Thyroid gland (tissue), 4 donors: ENCODE results near the gene ANKRD37. TPM values are rescaled to one million over a fixed set of nuclear protein-coding genes. Genes with fewer than 3 reads are reported as not detected.

ENCODE experiments used
- DNase-seq, 2 donors: peaks; one replicate each; pipeline ENCODE4 v3.0.0-alpha.2; 2019
- H3K27ac ChIP-seq, 3 donors: fragments of 200-600 bp; sonication (generic); 1 replicate in 2 of 3; 2 replicates in 1 of 3; pipeline ENCODE4 v1.5.1; 2016 to 2019; ENCODE audit warnings: mild to moderate bottlenecking in 1 of 3, moderate library complexity in 1 of 3
- H3K27me3 ChIP-seq: fragments of 200-600 bp; sonication (generic); one replicate; pipeline ENCODE4 v1.5.1; 2019
- H3K36me3 ChIP-seq, 2 donors: fragments of 200-600 bp; sonication (generic); one replicate each; pipeline ENCODE4 v1.5.1; 2016 to 2019
- H3K4me1 ChIP-seq, 2 donors: fragments of 200-600 bp; sonication (generic); one replicate each; pipeline ENCODE4 v1.5.1; 2017 to 2019
- H3K4me3 ChIP-seq, 3 donors: fragments of 200-600 bp; sonication (generic); replicated peaks in 1 of 3; 1 replicate in 2 of 3; 2 replicates in 1 of 3; pipeline ENCODE4 v1.5.1; 2016; ENCODE audit warnings: mild to moderate bottlenecking in 1 of 3
- H3K9me3 ChIP-seq: fragments of 200-600 bp; sonication (generic); one replicate; pipeline ENCODE4 v1.5.1; 2017
- POLR2A ChIP-seq, 2 donors: fragments of 450-650 bp; IDR thresholded peaks; one replicate each; pipeline ENCODE4 v1.6.1; 2017; ENCODE audit warnings: antibody characterized with exemption in 2 of 2, mild to moderate bottlenecking in 2 of 2, moderate library complexity in 1 of 2
- WGBS, 2 donors: methylation state at CpG; one replicate each; pipeline ENCODE4 v1.1.5; 2017; 5-methylcytosine and 5-hydroxymethylcytosine counted together
- intact Hi-C: fragments of 100-400 bp; cut with DNase I; formaldehyde crosslinking; loops from one replicate; pipeline ENCODE4 v1.15.1; 2023
- total RNA-seq, 4 donors: library from RNA; depleted of rRNA; stranded (reverse); fragments of >200 nt; gene quantifications; one replicate each; pipeline ENCODE4 v1.2.3, GENCODE V29; 2016
- TF ChIP-seq, protein P1 (sequence below), 6 experiments: fragments of 200-600 bp in 3 of 6; fragments of 450-650 bp in 3 of 6; sonication (generic) in 3 of 6; IDR thresholded peaks; one replicate each; pipeline ENCODE4 v1.5.1; 2016 to 2019; ENCODE audit warnings: antibody characterized with exemption in 6 of 6, mild to moderate bottlenecking in 2 of 6, inconsistent platforms in 1 of 6, moderate library complexity in 1 of 6

The ANKRD37 gene
- total RNA-seq, 4 donors from 2014 or later, result 3.8 to 17.1 (median 9.8) TPM

DNA sequence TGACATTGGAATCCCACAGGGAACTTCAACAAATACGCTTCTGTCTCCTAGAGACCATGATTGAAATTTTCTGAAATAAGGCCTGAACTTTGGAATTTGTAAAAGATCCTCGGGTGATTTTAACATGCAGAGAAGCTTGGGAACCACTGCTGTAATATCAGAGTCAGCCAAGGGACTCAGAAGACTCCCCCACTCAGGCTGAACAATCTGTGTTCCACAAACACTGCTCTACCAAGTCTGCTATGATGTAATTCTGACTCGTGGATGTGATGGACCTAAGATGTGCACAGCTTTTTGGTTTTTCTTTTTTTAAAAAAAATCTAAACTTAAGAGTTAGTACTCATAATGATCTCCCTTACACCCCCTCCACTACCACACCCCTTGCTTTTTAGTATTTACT lies 26.9 kb upstream of the ANKRD37 start:
- Histone ChIP-seq H3K4me3 (no peak overlapping the region), H3K36me3 (peaks cover 0 to 4% of the 10 kb centered on the region in 2 donors), H3K9me3 (no peaks in the 10 kb centered on the region), H3K4me1 (peaks cover 0 to 5% of the 10 kb centered on the region in 2 donors), H3K27ac (no peak overlapping the region), H3K27me3 (no peaks in the 10 kb centered on the region)
- TF ChIP-seq POLR2A (IDR thresholded peaks at IDR 0.05), result no peak
- TF ChIP-seq, protein P1, sequence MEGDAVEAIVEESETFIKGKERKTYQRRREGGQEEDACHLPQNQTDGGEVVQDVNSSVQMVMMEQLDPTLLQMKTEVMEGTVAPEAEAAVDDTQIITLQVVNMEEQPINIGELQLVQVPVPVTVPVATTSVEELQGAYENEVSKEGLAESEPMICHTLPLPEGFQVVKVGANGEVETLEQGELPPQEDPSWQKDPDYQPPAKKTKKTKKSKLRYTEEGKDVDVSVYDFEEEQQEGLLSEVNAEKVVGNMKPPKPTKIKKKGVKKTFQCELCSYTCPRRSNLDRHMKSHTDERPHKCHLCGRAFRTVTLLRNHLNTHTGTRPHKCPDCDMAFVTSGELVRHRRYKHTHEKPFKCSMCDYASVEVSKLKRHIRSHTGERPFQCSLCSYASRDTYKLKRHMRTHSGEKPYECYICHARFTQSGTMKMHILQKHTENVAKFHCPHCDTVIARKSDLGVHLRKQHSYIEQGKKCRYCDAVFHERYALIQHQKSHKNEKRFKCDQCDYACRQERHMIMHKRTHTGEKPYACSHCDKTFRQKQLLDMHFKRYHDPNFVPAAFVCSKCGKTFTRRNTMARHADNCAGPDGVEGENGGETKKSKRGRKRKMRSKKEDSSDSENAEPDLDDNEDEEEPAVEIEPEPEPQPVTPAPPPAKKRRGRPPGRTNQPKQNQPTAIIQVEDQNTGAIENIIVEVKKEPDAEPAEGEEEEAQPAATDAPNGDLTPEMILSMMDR (IDR thresholded peaks at IDR 0.05), result no peak
- no peak for DNase-seq
- intact Hi-C loops, result no loop called here
- 72 to 80% methylated on average over 3 of the region's 3 CpGs for WGBS, 2 donors

DNA sequence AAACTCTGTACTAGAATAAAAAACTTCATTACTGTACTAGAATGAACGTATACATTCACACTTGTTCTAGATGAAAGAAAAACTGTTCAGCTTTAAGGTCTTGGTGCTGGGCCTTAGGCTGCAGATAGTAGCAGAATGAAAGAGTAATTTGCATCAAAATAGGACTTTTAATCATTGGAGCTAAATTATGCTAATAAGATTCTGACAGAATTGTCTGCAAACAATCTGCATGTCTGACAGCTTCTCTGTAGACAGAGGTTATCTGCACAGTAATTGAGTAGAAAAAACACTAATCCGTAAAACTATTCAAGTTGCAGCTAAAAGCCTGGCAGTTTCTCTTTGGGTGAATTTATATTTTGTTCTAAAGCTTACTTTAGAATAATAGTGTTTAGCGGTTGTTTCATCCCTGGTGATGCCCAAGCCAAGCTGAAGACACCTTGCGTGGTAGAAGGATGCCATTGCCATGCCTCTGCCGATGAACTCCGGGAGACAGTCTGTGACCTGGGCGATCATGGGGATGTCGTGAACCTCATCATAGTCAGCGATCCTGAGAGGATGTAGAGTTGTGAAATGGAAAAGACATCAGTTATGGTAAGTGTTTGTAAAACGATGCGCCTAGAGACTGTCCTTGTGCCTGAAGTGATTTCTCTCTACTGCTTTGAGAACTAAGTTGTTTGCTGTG lies 26.2 kb upstream of the ANKRD37 start:
- WGBS, 2 donors, result 96 to 97% methylated on average over 11 of the region's 11 CpGs
- Histone ChIP-seq H3K4me1 (peaks cover 0 to 9% of the 10 kb centered on the region in 2 donors), H3K27ac (no peak overlapping the region), H3K4me3 (no peak overlapping the region), H3K27me3 (no peaks in the 10 kb centered on the region), H3K36me3 (peaks cover 0 to 4% of the 10 kb centered on the region in 2 donors), H3K9me3 (no peaks in the 10 kb centered on the region)
- no peak for DNase-seq
- no peak for TF ChIP-seq POLR2A (IDR thresholded peaks at IDR 0.05)
- TF ChIP-seq, protein P1 (IDR thresholded peaks at IDR 0.05), result no peak
- intact Hi-C loops, result no loop called here

DNA sequence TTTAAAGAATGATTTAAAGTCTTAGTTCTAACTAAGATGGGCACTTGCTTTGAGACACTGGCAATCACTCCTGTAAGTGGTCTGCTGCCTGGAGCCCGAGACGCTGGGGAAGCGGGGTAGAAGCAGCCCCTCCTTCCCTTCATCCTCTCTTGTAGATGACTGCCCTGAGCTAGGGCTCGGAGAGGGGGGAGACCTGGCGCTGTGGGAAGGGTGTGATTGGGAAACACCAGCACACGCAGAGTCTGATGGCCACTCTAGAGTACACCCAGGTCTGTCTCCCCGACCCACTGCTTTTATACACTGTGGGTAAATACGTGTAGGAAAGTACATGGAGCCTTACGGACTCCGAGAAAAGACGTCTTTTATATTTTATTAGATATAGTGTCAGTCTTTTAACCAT lies 24.9 kb upstream of the ANKRD37 start:
- H3K9me3 ChIP-seq, result no peaks in the 10 kb centered on the region
- TF ChIP-seq POLR2A (IDR thresholded peaks at IDR 0.05), result no peak
- TF ChIP-seq, protein P1 (IDR thresholded peaks at IDR 0.05), result no peak
- H3K36me3 ChIP-seq, result peaks cover 0 to 4% of the 10 kb centered on the region in 2 donors
- H3K4me1 ChIP-seq, result peaks cover 0 to 9% of the 10 kb centered on the region in 2 donors
- no peak for DNase-seq
- 94 to 95% methylated on average over 11 of the region's 11 CpGs for WGBS, 2 donors
- no peaks in the 10 kb centered on the region for H3K27me3 ChIP-seq
- H3K4me3 ChIP-seq, result no peak overlapping the region
- intact Hi-C loops, result no loop called here
- H3K27ac ChIP-seq, result no peak overlapping the region

DNA sequence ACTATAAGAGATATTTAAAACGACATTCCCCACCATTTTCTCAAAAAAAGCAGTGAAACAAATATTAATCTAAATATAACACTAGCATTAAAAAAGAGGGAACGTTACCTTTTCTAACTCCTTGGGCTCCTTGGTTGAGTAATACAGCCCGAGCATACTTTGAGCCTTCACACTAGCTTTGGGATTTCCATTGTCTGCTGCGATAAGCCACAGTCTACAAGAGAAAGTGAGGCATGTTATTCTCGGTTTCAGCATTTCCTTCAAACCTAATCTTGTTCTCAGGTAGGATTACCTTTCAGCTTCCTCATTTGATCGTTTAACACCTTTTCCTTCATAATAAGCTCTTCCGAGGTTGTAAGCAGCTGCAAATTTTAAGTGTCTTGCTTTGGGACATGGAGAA lies 22.6 kb upstream of the ANKRD37 start:
- 89 to 92% methylated on average over 7 of the region's 7 CpGs for WGBS, 2 donors
- Histone ChIP-seq H3K27me3 (no peaks in the 10 kb centered on the region), H3K4me3 (no peak overlapping the region), H3K4me1 (peaks cover 0 to 9% of the 10 kb centered on the region in 2 donors), H3K36me3 (peaks cover 0 to 4% of the 10 kb centered on the region in 2 donors), H3K9me3 (no peaks in the 10 kb centered on the region), H3K27ac (peak overlapping the region in 1 of 3 donors; percentile 12)
- intact Hi-C loops, result no loop called here
- no peak for DNase-seq
- TF ChIP-seq POLR2A (IDR thresholded peaks at IDR 0.05), result no peak
- TF ChIP-seq, protein P1 (IDR thresholded peaks at IDR 0.05), result no peak

DNA sequence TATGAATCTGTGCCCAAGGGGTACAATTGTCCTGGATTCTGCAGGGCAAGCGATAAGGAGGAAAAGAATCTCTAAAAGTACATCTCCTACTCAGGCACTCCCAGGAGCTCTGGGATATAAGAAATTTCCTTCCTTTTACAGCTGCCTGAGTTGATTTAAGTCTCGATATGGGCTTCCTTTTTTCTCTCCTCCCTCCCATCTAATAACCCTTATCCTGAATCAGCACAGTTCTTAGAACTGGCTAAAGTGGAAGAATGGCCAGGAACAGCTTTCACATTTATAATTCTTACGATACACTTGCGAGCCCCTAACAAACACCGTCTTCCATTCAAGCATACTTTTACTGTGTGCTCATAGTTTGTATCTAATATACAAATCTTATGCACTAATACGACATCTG lies 22.1 kb upstream of the ANKRD37 start:
- Histone ChIP-seq H3K4me1 (peaks cover 0 to 9% of the 10 kb centered on the region in 2 donors), H3K27ac (peak overlapping the region in 1 of 3 donors; percentile 12), H3K27me3 (no peaks in the 10 kb centered on the region), H3K9me3 (no peaks in the 10 kb centered on the region), H3K36me3 (peaks cover 0 to 4% of the 10 kb centered on the region in 2 donors), H3K4me3 (no peak overlapping the region)
- TF ChIP-seq, protein P1 (IDR thresholded peaks at IDR 0.05), result no peak
- no peak for TF ChIP-seq POLR2A (IDR thresholded peaks at IDR 0.05)
- 78 to 82% methylated on average over 6 of the region's 6 CpGs for WGBS, 2 donors
- intact Hi-C loops, result no loop called here
- DNase-seq, result no peak
